ENCODE measurements around the gene HMGXB4.

Gene HMGXB4

GRCh38 chr22:35343664-35344550 is 86.6 kb downstream of the HMGXB4 start:
- Histone ChIP-seq H3K79me2 (ENCODE audit: insufficient read depth, low read length) (no peaks in the 10 kb centered on the region), H3K9me2 (replicated peaks; ENCODE audit: insufficient read depth, low read length) (no peaks in the 10 kb centered on the region), H3K36me3 (ENCODE audit: low read length) (no peaks in the 10 kb centered on the region), H3K27me3 (ENCODE audit: low read length) (no peaks in the 10 kb centered on the region), H3K4me2 (ENCODE audit: low read depth, low read length, poor library complexity, severe bottlenecking) (no peak overlapping the region), H4K20me1 (ENCODE audit: low read depth, low read length) (no peaks in the 10 kb centered on the region), H3K4me3 (ENCODE audit: insufficient read depth, low read length, poor library complexity, severe bottlenecking) (no peak overlapping the region), H3K9ac (ENCODE audit: low read length) (no peak overlapping the region), H2AFZ (ENCODE audit: low read depth, low read length, severe bottlenecking) (no peak overlapping the region), H3K27ac (ENCODE audit: low read depth, low read length) (no peak overlapping the region), H3K9me3 (ENCODE audit: insufficient read depth, low read length) (peaks cover 3% of the 10 kb centered on the region; the same call in 1 of the 2 replicates), H3F3A (ENCODE audit: insufficient read depth) (no peaks in the 10 kb centered on the region)
- TF ChIP-seq EZH2phosphoT487 (conservative IDR thresholded peaks at IDR 0.05; ENCODE audit: low read length), result no peak
- no peak for TF ChIP-seq CTCF (IDR thresholded peaks at IDR 0.05; ENCODE audit: insufficient read depth, low read length, poor library complexity, severe bottlenecking)

GRCh38 chr22:35344956-35345690 is 87.8 kb downstream of the HMGXB4 start:
- Histone ChIP-seq H3K27me3 (ENCODE audit: low read length) (no peaks in the 10 kb centered on the region), H3K36me3 (ENCODE audit: low read length) (no peaks in the 10 kb centered on the region), H3F3A (ENCODE audit: insufficient read depth) (no peaks in the 10 kb centered on the region), H4K20me1 (ENCODE audit: low read depth, low read length) (no peaks in the 10 kb centered on the region), H3K9me3 (ENCODE audit: insufficient read depth, low read length) (peaks cover 3% of the 10 kb centered on the region; the same call in 1 of the 2 replicates), H3K79me2 (ENCODE audit: insufficient read depth, low read length) (no peaks in the 10 kb centered on the region), H3K9ac (ENCODE audit: low read length) (no peak overlapping the region), H2AFZ (ENCODE audit: low read depth, low read length, severe bottlenecking) (no peak overlapping the region), H3K27ac (ENCODE audit: low read depth, low read length) (no peak overlapping the region), H3K9me2 (replicated peaks; ENCODE audit: insufficient read depth, low read length) (no peaks in the 10 kb centered on the region), H3K4me3 (ENCODE audit: insufficient read depth, low read length, poor library complexity, severe bottlenecking) (no peak overlapping the region), H3K4me2 (ENCODE audit: low read depth, low read length, poor library complexity, severe bottlenecking) (no peak overlapping the region)
- TF ChIP-seq CTCF (IDR thresholded peaks at IDR 0.05; ENCODE audit: insufficient read depth, low read length, poor library complexity, severe bottlenecking), result no peak
